Activated T-cell treated with anti-CD3 and anti-CD28 coated beads for 24 hours (primary cell): Measurements from ENCODE around the gene SLC25A12.
"Not testable (repeated sequence)": the region's sequence is repeated elsewhere in the genome, so short reads cannot be mapped to it uniquely, and the experiment has no call there.

Experiments used
- DNase-seq: peaks from one replicate; pipeline ENCODE4 v3.0.0-alpha.2; 2020; ENCODE audit warnings: low read depth

SLC25A12 gene

DNA sequence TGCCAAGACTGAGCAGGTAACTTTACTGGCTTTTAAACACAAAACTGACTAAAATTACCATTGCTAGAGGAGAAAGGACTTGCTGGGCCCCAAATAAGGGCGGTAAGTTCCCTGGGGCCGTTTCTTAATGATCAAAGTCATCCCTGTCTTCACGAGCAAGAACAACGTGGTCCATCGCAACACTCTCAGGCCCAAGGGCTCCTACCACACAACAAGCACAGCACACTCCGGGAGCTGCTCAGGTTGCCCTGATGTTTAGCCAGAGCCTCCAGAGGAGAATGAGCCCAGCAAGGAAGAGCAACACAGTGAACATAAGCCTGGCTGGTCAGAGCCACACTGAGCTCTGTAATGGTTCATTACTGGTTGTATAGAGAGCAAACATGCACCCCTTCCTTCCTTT lies 104.1 kb downstream of the SLC25A12 start:
- no peak for DNase-seq

DNA sequence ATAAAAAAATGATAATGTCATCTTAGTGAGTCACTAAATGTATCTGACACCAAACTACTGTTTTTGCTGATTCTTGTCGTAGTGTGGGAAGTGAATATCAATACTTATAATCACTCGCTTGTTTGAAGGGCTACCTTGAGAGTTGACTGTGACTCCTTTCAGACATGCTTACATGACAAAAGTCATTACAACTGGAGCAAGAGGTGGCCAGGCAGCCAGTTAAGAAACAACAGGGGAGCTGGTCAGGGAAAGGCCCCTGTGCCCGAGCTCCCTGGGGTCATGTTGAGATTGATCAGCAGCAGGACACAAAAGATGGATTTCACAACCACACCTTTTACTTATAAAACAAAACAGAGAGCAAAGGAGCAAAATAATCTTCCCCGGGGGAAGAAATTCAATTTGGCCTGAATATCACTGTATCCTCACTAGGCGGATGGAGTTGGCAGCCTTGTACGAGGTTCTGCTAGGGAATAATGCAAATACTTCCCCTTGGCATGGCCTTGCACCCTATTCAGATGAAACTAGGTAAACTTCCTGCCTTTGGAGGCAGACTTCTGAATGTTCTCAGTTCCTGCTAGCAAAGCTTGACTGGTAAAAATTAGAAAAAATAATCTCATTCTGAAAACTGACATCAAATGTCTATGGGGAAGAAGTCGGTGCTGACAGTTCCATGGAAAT lies 105.6 kb downstream of the SLC25A12 start:
- DNase-seq, result no peak

GRCh38 chr2:171787333-171788072 lies 106.5 kb downstream of the SLC25A12 start:
- no peak for DNase-seq

DNA sequence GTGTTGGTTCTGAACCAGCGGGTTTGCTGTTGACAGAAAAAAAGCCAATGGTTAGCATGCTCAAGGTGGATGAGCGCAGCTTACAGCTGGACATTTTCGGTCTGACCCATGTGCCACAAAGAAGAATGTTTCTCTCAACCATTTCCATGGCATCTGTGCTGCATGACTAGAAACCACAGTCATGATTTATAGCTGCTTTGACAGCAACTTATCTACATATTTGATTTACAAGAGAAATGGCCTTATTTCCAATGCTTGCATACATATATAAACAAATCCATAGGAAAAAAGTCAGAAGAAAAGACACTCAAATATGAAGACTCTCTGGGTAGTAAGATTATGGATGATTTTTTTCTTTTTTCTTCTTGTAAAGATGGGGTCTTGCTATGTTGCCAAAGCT lies 108.6 kb downstream of the SLC25A12 start:
- no peak for DNase-seq

- no peak for DNase-seq
Measured at GRCh38 chr2:171778515-171778914, 115.5 kb downstream of the SLC25A12 start.

GRCh38 chr2:171774581-171774980 lies 119.5 kb downstream of the SLC25A12 start:
- not testable (repeated sequence) for DNase-seq

- DNase-seq, result no peak
Measured at GRCh38 chr2:171772373-171772772, 121.7 kb downstream of the SLC25A12 start.

DNA sequence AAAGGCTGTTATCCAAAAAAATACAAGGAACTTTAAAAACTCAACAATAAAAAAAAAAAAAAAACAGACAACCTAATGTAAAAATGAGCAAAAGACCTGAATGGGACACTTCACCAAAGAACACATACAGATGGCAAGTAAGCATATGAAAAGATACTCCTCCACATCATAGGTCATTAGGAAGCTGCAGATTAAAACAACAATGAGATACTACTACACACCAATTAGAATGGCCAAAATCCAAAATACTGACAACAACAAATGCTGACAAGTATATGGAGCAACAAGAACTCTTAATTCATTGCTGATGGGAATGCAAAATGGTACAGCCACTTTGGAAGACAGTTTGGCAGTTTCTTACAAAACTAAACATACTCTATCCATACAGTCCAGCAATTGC lies 122.6 kb downstream of the SLC25A12 start:
- DNase-seq, result no peak

DNA sequence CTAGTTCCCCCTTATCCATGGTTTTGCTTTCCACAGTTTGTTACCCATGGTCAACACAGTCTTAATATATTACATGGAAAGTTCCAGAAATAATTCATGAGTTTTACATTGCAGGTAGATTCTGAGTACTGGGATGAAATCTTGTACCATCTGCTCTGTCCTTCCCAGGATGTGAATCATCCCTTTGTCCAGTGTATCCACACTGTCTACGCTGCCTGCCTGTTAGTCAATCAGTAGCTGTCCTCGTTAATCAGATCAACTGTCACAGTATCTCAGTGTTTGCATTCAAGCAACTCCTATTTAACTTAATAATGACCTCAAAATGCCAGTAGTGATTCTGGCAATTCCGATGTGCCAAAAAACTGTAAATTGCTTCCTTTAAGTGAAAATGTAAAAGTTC lies 130.4 kb downstream of the SLC25A12 start:
- no peak for DNase-seq

DNA sequence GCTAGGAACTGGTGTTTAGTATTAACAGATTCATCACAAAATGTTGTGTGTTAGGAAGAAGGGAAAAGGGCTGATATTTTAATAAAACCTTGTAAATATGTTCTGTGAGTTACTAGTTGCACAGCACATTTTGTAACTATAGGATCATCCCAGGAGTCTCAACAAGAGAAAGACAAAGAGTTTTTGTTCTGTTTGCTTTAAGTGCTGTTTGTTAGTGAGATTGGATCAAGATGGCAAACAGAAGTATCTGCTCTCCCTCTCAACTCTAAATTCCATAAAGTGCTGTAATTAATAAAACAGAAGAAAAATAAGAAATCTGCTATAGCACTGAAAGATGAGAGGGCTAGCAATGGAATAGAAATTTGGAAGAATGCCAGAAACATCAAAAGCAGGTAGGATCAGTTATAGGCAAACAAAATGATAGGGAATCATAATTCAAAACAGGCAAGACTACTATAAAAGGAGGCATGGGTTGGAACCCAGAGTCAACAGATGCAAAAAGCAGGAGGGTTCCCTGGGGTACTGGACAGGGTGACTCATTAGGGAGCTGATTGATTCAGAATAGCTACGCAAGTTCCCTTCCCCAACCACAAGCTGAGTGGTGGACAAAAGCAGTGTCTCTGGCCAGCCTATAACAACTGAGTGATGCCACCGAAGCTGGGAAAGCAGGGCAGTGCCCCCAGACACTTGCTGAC lies 131.0 kb downstream of the SLC25A12 start:
- no peak for DNase-seq

- not testable (repeated sequence) for DNase-seq
Measured at GRCh38 chr2:171761176-171761575, 132.9 kb downstream of the SLC25A12 start.

GRCh38 chr2:171758762-171759161 lies 135.3 kb downstream of the SLC25A12 start:
- not testable (repeated sequence) for DNase-seq

- no peak for DNase-seq
Measured at GRCh38 chr2:171754254-171754939, 139.6 kb downstream of the SLC25A12 start.

DNA sequence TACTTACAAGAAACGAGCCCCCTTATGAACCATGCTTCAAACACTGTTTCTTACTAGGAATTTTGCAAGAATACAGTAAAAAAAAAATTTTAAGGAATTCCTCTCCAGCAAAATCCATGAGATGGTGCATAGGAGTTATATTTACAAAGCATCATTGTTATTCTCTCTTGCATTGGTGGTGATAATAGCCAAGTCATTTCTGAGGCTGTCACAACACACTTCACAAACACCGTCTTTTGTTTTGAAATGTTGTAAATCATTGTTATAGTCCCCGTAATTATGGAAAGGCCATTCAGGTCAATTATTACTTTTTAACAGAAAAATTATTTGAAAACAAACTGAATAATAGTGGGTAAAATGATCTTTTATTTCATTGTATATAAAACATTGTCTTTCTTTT lies 146.7 kb downstream of the SLC25A12 start:
- DNase-seq, result no peak

DNA sequence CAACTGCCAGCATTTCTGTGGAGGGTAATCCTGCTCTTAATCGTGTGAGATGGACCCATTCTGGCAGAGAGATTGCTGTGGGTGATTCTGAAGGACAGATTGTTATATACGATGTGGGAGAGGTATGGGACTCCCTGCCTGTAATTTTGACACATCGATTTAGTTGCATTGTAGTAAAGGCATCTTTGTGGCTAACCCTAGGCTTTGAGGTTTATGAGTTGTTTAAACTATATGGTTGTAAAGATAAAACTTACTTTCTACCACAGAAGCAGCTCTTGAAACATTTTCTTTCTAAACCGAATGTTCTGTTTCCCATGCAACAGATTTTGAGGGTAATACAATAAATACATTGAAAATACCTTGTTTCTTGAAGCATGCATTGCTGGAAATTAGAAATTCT lies 148.2 kb downstream of the SLC25A12 start:
- DNase-seq, result no peak

- DNase-seq, result no peak
Measured at GRCh38 chr2:171745141-171745540, 148.9 kb downstream of the SLC25A12 start.

GRCh38 chr2:171742760-171743159 lies 151.3 kb downstream of the SLC25A12 start:
- DNase-seq, result no peak

- no peak for DNase-seq
Measured at GRCh38 chr2:171741189-171741588, 152.9 kb downstream of the SLC25A12 start.

DNA sequence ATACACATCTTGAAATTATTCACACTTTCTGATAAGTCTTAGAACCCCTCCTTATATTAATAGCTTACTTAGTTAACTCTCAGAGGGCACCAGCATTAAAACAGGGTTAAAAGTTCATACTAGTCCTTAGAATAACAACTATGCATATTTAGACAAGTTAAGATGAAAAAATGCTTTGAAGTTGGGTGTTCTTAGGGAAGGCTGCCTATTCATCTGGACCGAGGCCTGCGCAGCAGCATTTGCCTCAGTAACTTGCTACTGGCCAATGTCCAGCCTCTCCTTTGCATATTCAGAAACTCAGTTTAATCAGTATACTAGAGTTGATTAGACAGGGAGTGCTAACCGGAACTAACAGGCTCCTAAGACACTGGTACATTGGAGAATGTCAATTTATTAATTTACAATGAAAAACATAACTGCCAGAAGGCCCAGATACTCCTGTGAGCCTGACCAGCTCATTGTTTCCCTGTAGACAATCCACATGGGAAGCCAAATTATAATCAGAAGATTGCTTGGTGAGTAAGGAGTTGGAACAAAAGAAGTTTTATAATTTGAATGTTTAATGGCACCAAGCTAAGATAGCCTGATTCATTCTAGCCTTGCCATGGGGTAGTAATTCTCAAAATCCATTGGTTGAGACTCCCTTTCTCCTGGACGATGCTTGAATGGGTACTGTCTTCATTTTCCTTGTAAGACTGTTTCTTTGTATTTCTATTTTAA lies 157.9 kb downstream of the SLC25A12 start:
- DNase-seq, result no peak
